Stimulated activated CD8-positive, alpha-beta memory T cell treated with anti-CD3 and anti-CD28 coated beads, Interleukin-7, amount 100 ng/mL, for 1 hour (primary cell): ENCODE measurements around the gene COL19A1.
"Not testable (repeated sequence)": the region's sequence is repeated elsewhere in the genome, so short reads cannot be mapped to it uniquely, and the experiment has no call there.

Source experiments
- DNase-seq, 2 donors: peaks; one replicate each; pipeline ENCODE4 v3.0.0-alpha.2; 2020; ENCODE audit warnings: low read depth in 2 of 2

Gene COL19A1

DNA sequence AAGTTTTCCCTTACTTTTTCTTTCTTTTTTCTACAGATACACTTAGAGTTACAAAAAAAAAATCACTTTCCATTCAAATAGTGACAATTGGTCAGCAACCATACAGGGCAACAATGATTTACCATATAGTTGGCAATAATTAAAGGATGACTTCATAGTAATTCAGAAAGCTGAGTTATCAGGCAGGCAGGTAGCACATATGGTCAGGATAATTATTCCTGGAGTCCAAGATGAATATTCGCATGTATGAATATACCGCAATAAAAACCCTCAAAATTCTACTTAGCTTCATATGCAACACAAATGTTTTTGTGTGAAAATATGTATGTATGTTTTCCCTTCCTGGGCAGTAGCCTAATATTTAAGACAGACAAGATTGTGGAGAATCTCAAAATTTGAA is 34.5 kb downstream of the COL19A1 start:
- DNase-seq = no peak

DNA sequence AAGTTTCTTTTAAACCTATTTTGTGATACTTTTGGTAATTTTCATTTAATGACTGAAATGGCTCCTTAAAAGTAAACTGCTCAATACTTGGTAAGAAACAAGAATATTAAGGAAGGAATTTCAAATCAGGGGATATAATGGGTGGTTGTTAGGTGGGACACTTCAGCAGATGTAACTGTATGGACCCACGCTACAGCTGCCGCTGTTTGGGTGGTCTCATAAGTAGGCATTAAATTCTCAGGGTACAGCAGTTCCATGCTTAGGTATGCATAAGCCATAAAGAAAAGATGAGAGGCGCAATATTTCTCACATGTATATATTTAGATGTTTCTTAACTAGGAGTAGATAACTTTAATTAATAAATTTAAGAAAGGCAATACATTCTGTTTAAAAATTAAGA is 35.0 kb downstream of the COL19A1 start:
- DNase-seq = no peak

DNA sequence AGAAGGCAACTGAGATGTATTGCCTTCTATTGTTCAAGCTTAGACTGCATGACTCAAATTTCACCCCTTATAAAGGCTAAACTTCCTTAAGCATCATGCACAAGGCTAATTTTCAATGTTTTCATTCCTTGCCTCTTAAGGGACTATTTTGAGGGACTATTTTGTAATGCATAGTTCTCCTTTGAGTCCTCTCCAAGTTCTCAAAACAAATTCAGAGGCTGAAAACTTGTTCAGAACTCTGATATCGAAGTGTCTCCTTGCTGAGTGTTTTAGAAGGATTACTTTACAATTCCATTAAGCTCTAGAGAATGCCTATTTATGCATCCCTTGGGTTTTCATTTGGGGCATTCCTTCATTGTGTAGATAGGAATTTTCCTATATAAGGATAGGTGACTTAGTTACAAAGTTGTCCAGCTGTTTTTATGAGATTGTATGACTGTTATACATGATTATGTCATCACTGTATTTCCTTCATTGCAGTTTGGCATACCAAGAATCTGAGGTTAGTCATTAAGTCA is 41.7 kb downstream of the COL19A1 start:
- no peak for DNase-seq

DNA sequence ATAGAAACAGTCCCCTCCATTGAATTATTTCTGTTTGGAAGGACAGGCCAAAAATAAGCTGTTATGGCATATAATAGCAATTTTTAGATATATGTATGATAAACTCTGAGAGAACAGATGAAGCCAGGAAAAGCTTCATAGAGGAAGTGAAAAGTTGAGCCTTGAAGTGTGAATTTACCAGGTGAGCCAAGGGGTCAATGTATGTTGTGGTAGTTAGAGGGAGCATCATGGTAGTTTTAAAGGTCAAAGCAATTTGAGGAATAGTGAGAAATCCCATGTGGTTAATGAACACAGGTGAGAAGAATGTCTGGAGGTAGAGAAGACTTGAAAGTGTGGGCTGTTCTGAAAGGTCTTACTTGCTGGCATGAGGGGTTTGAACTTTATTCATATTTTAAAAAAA is 47.0 kb downstream of the COL19A1 start:
- DNase-seq = no peak

DNA sequence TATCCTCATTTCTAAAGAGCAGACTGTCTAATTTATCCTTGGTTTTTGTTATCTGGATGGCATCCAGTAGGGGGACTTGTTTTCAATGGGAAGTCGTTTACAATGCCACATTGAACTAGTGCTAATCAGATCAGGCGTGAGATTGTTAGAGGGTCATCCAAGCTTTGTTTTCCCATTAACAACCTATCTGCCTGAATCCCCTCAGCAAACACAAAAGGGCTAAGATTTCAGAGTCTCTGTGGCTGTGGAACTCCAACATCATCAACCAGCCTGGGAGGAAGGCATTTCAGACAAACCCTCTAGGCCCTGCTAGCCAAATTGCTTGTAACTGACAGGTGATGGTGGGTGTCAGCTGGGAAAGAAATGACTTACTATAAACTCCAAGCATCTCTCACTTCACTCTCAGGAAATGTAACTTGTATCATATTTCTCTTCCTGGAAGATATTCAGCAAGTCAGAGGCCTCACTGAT is 47.7 kb downstream of the COL19A1 start:
- no peak for DNase-seq

DNA sequence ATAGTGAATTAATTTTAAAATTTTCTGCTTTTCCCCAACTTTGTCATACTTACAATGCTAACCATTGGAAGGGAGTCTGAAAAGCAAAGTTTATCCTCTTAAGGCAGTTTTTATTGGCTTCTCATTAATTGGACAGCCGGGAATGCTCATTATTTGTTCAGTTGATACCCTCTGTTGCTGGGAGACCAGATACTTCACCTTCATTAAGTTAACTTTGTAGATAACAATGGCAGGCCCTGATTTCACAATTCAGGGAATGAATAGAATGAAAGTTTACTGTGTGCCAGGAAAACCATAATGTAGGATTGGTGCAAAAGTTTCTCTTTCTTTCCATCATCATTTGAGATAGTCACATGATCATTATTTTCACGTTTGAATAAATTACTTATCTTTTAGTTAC is 49.0 kb downstream of the COL19A1 start:
- DNase-seq = no peak

DNA sequence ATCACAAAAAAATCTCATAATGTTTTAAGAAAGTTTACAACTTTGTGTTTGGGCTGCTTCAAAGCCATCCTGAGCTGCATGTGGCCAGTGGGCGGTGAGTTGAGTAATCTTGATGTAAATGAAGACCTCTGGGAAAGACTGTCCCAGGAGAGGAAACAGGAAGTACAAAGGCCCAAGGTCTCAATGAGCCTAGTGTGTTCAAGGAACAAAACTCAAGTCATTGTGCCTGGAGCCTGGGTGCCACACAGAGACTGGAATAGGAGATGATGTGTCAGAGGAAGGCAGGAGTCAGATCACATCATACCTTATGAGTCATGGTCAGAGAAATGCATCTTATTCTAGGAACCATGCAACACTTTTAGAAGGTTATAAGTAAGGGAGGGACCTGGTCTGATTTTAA is 51.5 kb downstream of the COL19A1 start:
- no peak for DNase-seq

DNA sequence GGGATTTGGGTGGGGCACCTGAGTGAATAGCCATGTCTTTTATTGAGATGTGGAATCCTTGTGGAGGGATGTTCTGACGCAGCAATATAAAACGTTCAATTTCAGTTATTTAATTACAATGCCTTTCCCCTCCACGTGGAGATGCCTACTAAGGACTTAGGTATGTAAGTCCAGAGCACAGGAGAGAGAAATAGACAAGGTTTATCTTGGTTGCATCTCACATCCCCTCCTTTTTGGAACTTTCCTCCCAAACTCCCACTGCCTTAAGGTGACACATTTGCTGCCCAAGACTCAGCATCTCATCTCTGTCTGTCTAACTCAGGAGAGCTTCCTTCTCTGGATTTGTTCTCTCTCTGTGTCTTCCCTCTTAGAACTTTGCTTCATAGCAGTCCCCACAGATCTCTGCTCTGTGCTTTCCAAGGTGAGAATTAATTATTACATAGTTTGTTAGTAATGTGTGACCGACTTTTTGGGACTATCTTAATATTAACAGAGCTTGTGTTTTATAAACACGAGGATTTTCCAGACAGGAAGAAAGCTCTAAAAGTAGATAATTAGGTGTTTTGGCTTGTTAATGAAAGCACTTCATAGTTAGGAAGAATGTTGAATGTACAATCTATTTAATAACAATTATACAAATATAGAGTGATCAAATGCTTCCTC is 52.6 kb downstream of the COL19A1 start:
- DNase-seq = no peak

DNA sequence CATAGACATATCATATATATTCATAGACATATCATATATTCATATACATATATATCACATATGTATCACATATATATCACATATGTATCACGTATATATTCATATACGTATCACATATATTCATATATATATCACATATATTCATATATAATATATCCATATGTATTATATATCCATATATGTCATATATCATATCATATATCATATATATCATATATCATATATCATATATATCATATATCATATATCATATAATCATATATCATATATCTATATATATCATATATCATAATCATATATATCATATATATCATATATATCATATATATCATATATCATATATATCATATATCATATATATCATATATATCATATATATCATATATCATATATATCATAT is 54.7 kb downstream of the COL19A1 start:
- not testable (repeated sequence) for DNase-seq

DNA sequence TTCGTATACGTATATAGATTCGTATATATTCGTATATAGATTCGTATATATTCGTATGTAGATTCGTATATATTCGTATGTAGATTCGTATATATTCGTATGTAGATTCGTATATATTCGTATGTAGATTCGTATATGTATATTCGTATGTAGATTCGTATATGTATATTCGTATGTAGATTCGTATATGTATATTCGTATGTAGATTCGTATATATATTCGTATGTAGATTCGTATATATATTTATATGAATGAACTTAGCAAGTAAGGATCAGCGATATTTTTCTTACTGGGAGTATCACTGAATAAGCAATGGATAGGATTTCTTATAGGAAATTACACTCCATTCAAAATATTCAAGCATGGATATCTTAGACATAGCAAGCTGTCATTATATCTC is 55.3 kb downstream of the COL19A1 start:
- not testable (repeated sequence) for DNase-seq

DNA sequence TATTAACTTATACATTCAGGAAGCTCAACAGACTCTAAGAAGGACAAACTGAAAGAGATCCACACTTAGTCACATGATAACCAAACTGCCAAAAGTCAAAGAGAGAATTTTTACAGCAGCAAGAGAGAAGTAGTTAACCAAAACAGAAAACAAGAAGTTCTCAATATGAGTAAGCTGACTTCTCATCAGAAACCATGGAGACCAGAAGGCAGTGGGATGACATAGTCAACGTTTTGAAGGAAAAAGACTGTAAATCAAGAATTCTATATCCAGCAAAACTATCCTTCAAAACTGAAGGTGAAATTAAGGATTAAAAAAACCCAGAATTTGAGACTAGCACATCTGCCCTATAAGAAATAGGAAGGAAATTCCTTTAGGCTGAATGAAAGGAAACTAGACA is 60.4 kb downstream of the COL19A1 start:
- DNase-seq = no peak

DNA sequence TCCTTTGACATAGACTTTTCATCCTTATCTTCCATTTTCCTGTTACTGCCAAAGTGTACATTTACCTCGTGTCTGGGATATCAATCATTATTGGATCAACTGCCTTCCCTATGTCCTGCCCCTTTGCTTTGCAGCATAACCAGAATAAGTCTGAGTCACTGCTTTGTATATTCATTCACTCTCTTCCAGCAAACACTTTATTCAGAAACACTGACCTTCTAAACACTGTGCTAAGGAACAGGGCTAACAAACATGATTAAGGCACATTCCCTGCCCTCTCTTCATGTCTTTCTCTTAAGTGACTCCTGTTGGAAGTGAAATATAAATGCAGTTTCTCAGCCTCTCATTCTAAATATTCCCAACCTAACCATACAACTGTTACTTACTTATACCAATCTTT is 66.9 kb downstream of the COL19A1 start:
- no peak for DNase-seq

DNA sequence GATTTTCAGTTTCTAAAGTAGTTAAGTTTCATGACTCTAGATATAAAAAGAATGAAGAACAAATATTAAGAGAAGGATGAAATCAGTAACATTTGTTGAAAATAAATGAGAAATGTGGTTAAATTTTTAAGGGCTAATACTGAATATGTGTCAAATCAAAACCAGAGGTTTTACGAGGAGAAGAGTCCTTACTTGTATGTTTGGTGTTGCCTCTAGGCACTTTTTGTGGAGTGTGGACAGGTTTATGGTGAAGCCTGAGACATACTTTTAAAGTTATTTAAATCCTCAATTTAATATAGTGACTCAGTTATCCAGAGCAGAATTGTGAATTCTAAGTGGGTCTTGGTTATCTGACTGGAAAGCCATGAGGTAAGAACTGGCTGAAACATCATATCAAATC is 68.7 kb downstream of the COL19A1 start:
- no peak for DNase-seq

DNA sequence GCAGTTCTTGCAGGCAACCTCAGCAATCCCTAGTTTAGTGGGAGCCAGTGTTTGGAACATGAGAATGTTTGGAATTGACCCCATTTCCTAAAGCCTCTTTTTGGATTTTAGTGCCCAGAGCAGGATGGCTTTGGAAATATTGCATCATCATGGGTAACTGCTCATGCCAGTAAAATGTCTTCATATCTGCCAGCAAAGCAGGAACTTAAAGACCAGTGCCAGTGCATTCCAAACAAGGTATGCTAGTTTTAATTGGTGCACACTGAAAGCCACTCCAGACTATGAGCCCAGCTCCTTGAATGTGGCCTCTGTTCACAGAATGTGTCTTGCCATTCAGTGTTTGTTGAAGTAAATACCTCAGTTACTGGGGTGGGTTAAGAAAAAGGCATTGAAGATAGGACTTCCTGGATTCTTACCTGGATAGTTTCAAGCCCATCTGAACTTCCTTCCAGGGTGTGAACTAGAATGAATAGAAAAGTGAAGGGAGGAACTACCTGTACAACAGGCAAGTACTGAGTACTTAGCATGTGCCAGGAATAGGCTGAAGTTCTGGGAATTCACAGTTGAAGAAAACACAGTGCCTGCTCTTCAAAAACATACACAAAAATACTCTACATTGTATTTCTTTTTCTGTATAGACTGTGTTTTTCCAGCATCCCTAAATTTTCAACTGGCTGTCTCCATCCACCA is 70.5 kb downstream of the COL19A1 start:
- DNase-seq = no peak

DNA sequence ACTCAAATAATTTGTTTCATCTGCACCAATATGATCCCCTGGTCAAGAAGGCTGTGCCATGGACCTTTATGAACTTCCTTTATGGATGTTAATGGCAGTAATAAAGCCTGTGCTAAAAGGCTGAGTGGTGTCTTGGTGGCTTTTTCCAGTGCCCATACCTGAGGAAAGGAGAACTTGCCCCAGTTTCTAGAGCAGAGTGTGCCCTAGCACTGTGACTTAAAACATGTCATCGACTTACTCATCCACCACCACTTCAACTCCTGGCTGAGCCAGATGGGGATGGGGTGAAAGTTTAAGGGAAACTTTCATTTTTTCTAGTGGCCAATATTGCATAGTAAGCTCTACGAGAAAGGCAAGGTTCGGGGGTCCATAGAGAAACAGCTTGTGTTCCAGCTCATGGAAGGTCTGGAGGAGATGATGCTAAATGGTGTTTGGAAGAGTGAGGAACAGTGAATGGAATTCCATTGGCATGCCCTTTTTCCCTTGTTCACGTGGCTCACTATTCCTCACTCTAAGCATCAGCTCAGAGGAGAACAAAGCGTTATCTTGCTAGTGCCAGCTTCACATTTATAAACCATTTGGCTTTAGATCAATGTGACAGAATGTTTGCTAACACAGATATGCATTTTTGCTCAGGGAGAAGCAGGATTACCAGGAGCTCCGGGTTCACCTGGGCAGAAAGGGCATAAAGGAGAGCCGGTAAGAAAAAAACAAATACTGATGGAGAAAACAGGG is 71.2 kb downstream of the COL19A1 start:
- no peak for DNase-seq

DNA sequence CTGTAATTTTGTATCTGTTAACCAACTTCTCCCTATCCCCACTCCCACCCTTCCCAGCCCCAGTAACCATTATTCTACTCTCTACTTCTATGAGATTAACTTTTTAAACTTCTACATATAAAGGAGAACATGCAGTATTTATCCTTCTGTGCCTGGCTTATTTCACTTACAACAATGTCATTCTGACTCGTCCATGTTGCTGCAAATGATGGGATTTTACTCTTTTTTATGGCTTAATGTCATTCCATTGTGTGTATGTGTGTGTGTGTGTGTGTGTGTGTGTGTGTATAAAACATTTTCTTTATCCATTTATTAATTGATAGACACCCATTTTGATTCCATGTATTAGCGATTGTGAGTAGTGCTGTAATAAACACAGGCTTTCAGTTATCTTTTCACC is 76.1 kb downstream of the COL19A1 start:
- no peak for DNase-seq

DNA sequence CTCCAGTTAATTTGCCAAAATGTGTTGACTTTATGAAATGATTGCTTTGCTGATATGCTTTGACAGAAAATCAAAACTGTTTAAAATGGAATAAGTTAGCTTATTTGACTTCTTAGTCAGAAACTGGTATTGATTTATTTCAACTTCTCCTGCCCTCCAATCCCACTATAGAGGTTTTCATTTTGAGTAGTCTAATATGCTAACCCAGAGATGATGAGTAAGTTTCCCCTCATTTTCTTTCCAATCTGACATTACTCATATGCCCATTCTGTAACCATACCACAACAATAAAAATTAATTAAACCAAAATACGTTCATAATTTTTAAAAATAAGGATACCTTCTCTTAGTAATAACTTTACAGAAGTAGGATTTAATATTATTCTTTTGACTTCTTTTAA is 78.8 kb downstream of the COL19A1 start:
- no peak for DNase-seq

DNA sequence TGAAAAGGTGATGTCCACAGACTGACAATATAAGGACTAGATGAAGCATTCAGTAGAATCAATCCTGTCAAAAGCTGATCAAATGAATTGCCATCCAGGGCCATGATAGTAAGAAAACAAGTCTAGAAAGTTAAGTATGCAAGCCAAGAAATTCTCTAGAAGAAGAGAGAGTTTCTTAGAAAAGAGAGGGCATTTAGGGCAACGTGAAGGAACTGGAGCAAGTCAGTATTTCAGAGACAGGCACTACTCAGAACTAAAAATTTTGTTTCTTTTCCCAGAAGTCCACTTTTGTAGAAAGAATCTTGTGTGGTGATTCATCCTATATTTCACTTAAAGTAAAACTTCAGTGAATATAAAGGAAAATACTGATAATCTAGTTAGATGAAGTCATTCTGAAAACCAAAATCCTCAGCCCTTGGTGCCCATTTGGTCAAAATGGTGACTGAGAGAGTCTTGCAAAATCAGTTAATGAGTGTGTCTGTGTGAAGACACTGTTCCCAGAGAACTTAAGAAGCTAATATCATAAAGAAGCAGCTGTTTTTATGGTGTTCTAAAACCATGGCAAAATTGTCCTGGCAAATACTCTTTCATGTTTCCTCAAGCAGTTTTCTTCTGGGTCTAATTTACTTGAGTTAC is 82.2 kb downstream of the COL19A1 start:
- no peak for DNase-seq

DNA sequence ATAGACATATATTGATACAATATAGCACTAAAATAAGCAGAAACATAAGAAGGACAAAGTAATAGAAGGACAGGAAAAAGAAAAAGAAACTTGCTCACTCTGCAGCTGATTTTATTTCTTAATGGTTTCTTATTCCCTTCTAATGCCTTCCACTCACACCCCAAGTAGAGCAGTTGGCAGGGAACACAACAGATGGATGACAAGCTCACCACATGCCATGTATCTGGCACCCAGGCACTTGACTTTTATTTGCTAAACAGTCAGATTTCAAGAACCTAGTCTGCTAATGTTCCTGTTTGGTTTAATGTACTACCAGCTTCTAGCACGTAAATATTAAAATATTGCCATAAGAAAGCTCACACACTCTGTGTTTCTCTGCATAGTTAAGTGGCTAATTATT is 87.1 kb downstream of the COL19A1 start:
- no peak for DNase-seq

DNA sequence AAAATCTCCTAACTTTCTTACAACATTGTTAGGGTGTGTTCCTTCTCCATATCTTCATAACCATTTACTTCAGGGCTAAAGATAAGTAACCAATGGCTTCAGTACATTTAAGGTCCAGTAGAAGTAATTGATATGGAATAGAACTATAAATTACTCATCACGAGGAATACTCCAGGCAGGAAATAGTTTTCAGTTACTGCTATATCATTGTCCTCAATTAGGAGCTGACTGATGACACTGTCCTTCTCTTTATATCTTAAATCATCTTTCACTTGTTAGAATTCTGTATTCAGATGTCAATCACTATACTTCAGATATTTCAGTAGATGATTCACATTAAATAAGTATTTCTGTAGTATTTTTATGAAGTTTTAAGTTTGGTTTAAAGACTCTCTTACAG is 88.4 kb downstream of the COL19A1 start:
- DNase-seq = no peak

DNA sequence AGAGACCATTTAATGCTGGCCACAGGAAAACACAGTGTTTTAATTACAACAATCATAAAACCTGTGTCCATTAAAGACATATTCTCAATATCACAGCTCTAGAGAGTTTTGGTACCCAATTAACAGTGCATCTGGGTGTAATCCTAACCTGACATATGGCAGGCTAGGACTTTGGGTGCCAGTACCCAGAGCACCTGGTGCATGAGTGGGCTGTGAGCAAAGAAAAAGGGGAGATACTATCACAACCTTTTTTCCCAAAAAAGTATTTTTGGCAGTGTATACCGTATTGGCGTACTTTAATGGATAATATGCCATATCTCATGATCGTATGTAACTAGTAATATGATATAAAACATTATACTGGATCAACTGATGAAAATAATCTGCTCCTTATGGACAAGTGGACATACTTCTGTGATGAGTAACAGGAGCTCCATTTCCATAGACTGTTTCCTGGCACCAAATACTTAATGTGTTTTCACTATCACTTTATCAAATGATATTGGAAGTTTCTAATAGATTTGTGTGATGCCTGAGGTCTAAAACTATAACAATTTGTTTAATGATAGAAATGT is 91.7 kb downstream of the COL19A1 start:
- no peak for DNase-seq

DNA sequence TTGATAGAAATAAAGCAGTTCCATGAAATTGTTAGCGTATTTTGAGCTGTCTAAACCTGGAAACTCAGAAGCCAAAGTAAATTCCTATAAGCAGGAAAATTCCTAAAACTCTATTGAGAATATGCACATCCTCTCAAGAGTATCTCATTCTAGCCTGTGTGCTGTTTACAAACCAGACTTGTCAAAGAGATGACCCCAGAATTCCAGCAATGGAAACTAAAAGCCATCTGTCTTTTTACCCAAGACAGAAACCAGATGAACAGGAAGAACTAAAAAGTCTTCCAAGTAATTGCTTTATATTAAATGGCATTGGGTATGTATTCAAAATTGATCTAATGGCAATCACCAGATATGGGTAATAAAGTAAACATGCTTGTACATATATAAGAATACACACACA is 92.6 kb downstream of the COL19A1 start:
- DNase-seq = no peak
